Gastrocnemius medialis (tissue), 4 donors: Measurements from ENCODE around the gene CDH4. TPM values are rescaled to one million over a fixed set of nuclear protein-coding genes. Genes with fewer than 3 reads are reported as not detected.

ENCODE experiments used
- ATAC-seq, 2 donors: fragments of 150-250 bp; one replicate each; pipeline ENCODE4 v1.9.1; 2016
- DNase-seq, 2 donors: peaks; one replicate each; pipeline ENCODE4 v3.0.0-alpha.2; 2019
- H3K27ac ChIP-seq, 4 donors: fragments of 200-600 bp; sonication (generic); 1 replicate in 1 of 4; 2 replicates in 3 of 4; pipeline ENCODE4 v1.5.1; 2016 to 2018; ENCODE audit warnings: mild to moderate bottlenecking in 2 of 4, moderate library complexity in 1 of 4
- H3K27me3 ChIP-seq, 3 donors: fragments of 200-600 bp; sonication (generic) in 2 of 3; 1 replicate in 1 of 3; 2 replicates in 2 of 3; pipeline versions ENCODE4 v1.5.1 to v1.6.0; 2016 to 2019; ENCODE audit warnings: mild to moderate bottlenecking in 1 of 3, moderate library complexity in 1 of 3
- H3K36me3 ChIP-seq, 2 donors: fragments of 200-600 bp; sonication (generic) in 1 of 2; one replicate each; pipeline ENCODE4 v1.5.1; 2017 to 2018
- H3K4me1 ChIP-seq, 2 donors: fragments of 200-600 bp; sonication (generic) in 1 of 2; one replicate each; pipeline ENCODE4 v1.5.1; 2016 to 2017; ENCODE audit warnings: mild to moderate bottlenecking in 2 of 2
- H3K4me3 ChIP-seq, 4 donors: fragments of 200-600 bp; sonication (generic) in 3 of 4; 1 replicate in 1 of 4; 2 replicates in 3 of 4; pipeline ENCODE4 v1.5.1; 2016 to 2019; ENCODE audit warnings: mild to moderate bottlenecking in 2 of 4
- H3K9me3 ChIP-seq, 3 donors: fragments of 200-600 bp; sonication (generic) in 2 of 3; 1 replicate in 1 of 3; 2 replicates in 2 of 3; pipeline ENCODE4 v1.5.1; 2016 to 2019
- CTCF ChIP-seq, 5 experiments: fragments of 450-650 bp in 3 of 5; fragments of 200-600 bp in 2 of 5; sonication (generic) in 2 of 5; IDR thresholded peaks in 4 of 5; conservative IDR thresholded peaks in 1 of 5; 1 replicate in 4 of 5; 2 replicates in 1 of 5; pipeline ENCODE4 v1.5.1; 2016 to 2019; ENCODE audit warnings: antibody characterized with exemption in 5 of 5, mild to moderate bottlenecking in 3 of 5, moderate library complexity in 3 of 5
- POLR2A ChIP-seq, 2 donors: fragments of 450-650 bp; IDR thresholded peaks; one replicate each; pipeline ENCODE4 v1.6.1; 2017; ENCODE audit warnings: antibody characterized with exemption in 2 of 2, mild to moderate bottlenecking in 2 of 2, moderate library complexity in 2 of 2
- in situ Hi-C, 4 donors: fragments of 200-750 bp; cut with MboI; loops; one replicate each; pipeline versions ENCODE4 v1.15.0 to v1.8.0; 2017; ENCODE audit warnings: low sequenced_read_pairs in 4 of 4
- intact Hi-C: fragments of 100-400 bp; cut with DNase I; formaldehyde crosslinking; loops from one replicate; pipeline ENCODE4 v1.15.1; 2023; ENCODE audit warnings: low total_unique reads
- total RNA-seq, 4 donors: library from RNA; depleted of rRNA; stranded (reverse); fragments of >200 nt; gene quantifications; one replicate each; pipeline versions ENCODE4 v1.1.0 to v1.2.3, GENCODE V29; 2016

CDH4 gene
- total RNA-seq, 4 donors from 2014 or later, result 0.38 to 1.2 (median 0.86) TPM

- in situ Hi-C loops, result loop anchor here in 1 of 4 donors (25.0 kb wide), 1 partner anchor 96 kb away; no protein-coding TSS in a partner anchor
- ATAC-seq, result no peak
- H3K27ac ChIP-seq, result no peak overlapping the region
- H3K9me3 ChIP-seq, result no peaks in the 10 kb centered on the region
- TF ChIP-seq POLR2A (IDR thresholded peaks at IDR 0.05), result no peak
- TF ChIP-seq CTCF (IDR thresholded peaks at IDR 0.05 in 4 of 5, conservative IDR thresholded peaks at IDR 0.05 in 1 of 5), result no peak
- no peak overlapping the region for H3K4me3 ChIP-seq
- no peak for DNase-seq
- intact Hi-C loops, result no loop called here
- H3K4me1 ChIP-seq, result no peaks in the 10 kb centered on the region
- no peaks in the 10 kb centered on the region for H3K36me3 ChIP-seq
- H3K27me3 ChIP-seq, result no peaks in the 10 kb centered on the region
These were observed 55.8 kb downstream of the CDH4 start for GRCh38 chr20:61307686-61308476.

DNA sequence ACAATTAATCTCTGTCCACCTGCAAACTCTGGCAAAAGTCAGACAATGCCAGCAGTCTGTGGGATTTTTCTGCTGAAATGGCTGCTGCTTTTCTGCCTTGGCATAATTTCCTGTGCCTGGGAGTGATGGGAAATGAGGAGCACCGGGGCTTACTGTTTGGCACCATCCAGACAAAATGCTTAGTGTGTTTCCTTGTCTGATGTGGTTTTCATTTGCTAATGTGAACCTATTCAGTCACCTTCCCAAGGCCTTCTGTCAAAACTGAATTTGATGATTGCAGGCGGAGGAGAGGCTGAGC is 56.4 kb downstream of the CDH4 start:
- no peaks in the 10 kb centered on the region for H3K27me3 ChIP-seq
- H3K36me3 ChIP-seq, result no peaks in the 10 kb centered on the region
- H3K4me3 ChIP-seq, result no peak overlapping the region
- in situ Hi-C loops (loop anchor here in 1 of 4 donors (25.0 kb wide), 1 partner anchor 96 kb away; no protein-coding TSS in a partner anchor), intact Hi-C loops (no loop called here)
- DNase-seq (no peak), ATAC-seq (no peak)
- no peak overlapping the region for H3K27ac ChIP-seq
- no peaks in the 10 kb centered on the region for H3K4me1 ChIP-seq
- no peak for TF ChIP-seq POLR2A (IDR thresholded peaks at IDR 0.05)
- no peak for TF ChIP-seq CTCF (IDR thresholded peaks at IDR 0.05 in 4 of 5, conservative IDR thresholded peaks at IDR 0.05 in 1 of 5)
- H3K9me3 ChIP-seq, result no peaks in the 10 kb centered on the region

- DNase-seq (no peak), ATAC-seq (no peak)
- no peak for TF ChIP-seq POLR2A (IDR thresholded peaks at IDR 0.05)
- no peak for TF ChIP-seq CTCF (IDR thresholded peaks at IDR 0.05 in 4 of 5, conservative IDR thresholded peaks at IDR 0.05 in 1 of 5)
- intact Hi-C loops (no loop called here), in situ Hi-C loops (loop anchor here in 1 of 4 donors (25.0 kb wide), 1 partner anchor 99 kb away; no protein-coding TSS in a partner anchor)
- no peaks in the 10 kb centered on the region for H3K9me3 ChIP-seq
- H3K36me3 ChIP-seq, result no peaks in the 10 kb centered on the region
- no peaks in the 10 kb centered on the region for H3K4me1 ChIP-seq
- H3K27ac ChIP-seq, result no peak overlapping the region
- no peak overlapping the region for H3K4me3 ChIP-seq
- H3K27me3 ChIP-seq, result peaks cover 0 to 10% (median 9%) of the 10 kb centered on the region in 3 donors
These were observed 58.9 kb downstream of the CDH4 start for GRCh38 chr20:61310954-61311353.

DNA sequence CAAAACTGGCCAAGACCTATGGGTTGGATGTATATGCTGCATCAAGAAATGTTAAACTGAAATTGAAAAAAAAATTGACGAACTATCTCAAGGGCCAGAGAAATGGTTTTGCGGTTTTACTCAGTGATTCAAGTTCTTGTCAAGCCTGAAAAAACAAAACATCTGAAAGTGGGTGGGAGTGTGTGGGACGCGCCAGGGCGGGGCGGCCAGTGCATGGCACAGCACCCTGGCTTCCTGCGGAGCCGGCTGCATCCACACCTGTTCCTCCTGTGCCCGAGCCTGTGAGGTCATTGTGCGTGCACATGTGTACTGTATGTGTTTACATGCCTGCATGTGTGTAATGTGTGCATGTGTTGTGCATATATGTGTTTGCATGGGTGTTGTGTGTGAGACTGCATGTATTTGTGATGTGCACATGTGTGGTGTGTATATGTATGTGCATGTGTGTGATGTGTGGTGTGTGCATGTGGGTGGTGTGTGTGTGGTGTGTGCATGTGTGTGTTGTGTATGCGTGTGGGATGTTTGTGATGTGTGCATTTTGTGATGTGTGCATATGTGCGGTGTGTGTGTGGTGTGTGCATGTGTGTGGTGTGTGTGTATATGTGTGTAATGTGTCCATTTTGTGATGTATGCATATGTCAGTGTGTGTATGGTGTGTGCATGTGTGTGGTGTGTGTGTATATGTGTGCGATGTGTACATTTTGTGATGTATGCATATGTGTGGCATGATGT is 59.8 kb downstream of the CDH4 start:
- H3K9me3 ChIP-seq, result no peaks in the 10 kb centered on the region
- TF ChIP-seq CTCF (IDR thresholded peaks at IDR 0.05 in 4 of 5, conservative IDR thresholded peaks at IDR 0.05 in 1 of 5) (no peak), POLR2A (IDR thresholded peaks at IDR 0.05) (no peak)
- H3K27ac ChIP-seq, result no peak overlapping the region
- no peaks in the 10 kb centered on the region for H3K4me1 ChIP-seq
- intact Hi-C loops, result no loop called here
- no peaks in the 10 kb centered on the region for H3K36me3 ChIP-seq
- no peak overlapping the region for H3K4me3 ChIP-seq
- ATAC-seq (no peak), DNase-seq (no peak)
- H3K27me3 ChIP-seq, result peaks cover 0 to 10% (median 9%) of the 10 kb centered on the region in 3 donors
- in situ Hi-C loops, result loop anchor here in 1 of 4 donors (25.0 kb wide), 1 partner anchor 100 kb away; no protein-coding TSS in a partner anchor
